22Rv1 (cell line): ENCODE results near the gene ABHD16B.

Source experiments
- CTCF ChIP-seq: fragments of 450-650 bp; IDR thresholded peaks from 2 replicates; pipeline ENCODE4 v1.5.1; 2017; ENCODE audit warnings: mild to moderate bottlenecking
- ZFX ChIP-seq: fragments of 450-650 bp; IDR thresholded peaks from 2 replicates; pipeline ENCODE4 v1.6.1; 2017; ENCODE audit warnings: antibody characterized with exemption, borderline replicate concordance

- TF ChIP-seq CTCF (no peak), ZFX (no peak)
Observed at GRCh38 chr20:63825331-63826118, 35.8 kb upstream of the ABHD16B start.
